ENCODE results near the gene RMI2. TPM values are rescaled to one million over a fixed set of nuclear protein-coding genes. Genes with fewer than 3 reads are reported as not detected.

The RMI2 gene
- total and polyA plus RNA-seq, 8 donors: 0.35 to 3.2 (median 1.2) TPM

GRCh38 chr16:11320170-11320569 is 25.1 kb upstream of the RMI2 start:
- H3K4me3 ChIP-seq: no peak overlapping the region
- no peaks in the 10 kb centered on the region for H3K36me3 ChIP-seq
- no peak overlapping the region for H3K27ac ChIP-seq
- DNase-seq (no peak), ATAC-seq (no peak), FAIRE-seq (no peak)
- intact Hi-C loops (cut with DNase I): no loop called here
- WGBS, 2 donors: 80 to 81% methylated on average over 10 of the region's 10 CpGs
- no peaks in the 10 kb centered on the region for H3K4me1 ChIP-seq
- H3K27me3 ChIP-seq: no peaks in the 10 kb centered on the region
- no peak for TF ChIP-seq CTCF (IDR thresholded peaks at IDR 0.05)
- no peaks in the 10 kb centered on the region for H3K9me3 ChIP-seq

DNA sequence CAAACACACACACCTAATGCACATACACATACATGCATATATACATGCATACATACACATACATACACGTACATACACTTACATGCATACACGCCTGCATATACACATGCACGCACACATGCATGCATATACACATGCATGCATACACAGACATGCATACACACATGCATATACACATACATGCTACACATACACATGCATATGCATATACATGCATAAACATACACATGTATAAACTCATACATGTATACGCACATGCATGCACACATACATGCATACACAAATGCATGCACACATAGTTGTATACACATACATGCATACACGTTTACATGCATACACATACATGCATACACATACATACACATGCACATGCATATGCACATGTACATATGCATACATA is 23.6 kb upstream of the RMI2 start:
- no peaks in the 10 kb centered on the region for H3K9me3 ChIP-seq
- FAIRE-seq: no peak
- H3K36me3 ChIP-seq: no peaks in the 10 kb centered on the region
- 67 to 81% methylated on average over 5 of the region's 5 CpGs for WGBS, 2 donors
- DNase-seq: no peak
- no peak overlapping the region for H3K27ac ChIP-seq
- intact Hi-C loops (cut with DNase I): no loop called here
- TF ChIP-seq CTCF (IDR thresholded peaks at IDR 0.05): no peak
- H3K4me3 ChIP-seq: no peak overlapping the region
- H3K27me3 ChIP-seq: no peaks in the 10 kb centered on the region
- no peaks in the 10 kb centered on the region for H3K4me1 ChIP-seq
- no peak for ATAC-seq

GRCh38 chr16:11322823-11323222 is 22.4 kb upstream of the RMI2 start:
- H3K9me3 ChIP-seq: no peaks in the 10 kb centered on the region
- ATAC-seq (no peak), DNase-seq (no peak), FAIRE-seq (no peak)
- intact Hi-C loops (cut with DNase I): no loop called here
- no peak overlapping the region for H3K27ac ChIP-seq
- no peaks in the 10 kb centered on the region for H3K4me1 ChIP-seq
- no peak for TF ChIP-seq CTCF (IDR thresholded peaks at IDR 0.05)
- H3K4me3 ChIP-seq: no peak overlapping the region
- WGBS, 2 donors: 71 to 77% methylated on average over 3 of the region's 3 CpGs
- H3K27me3 ChIP-seq: no peaks in the 10 kb centered on the region
- no peaks in the 10 kb centered on the region for H3K36me3 ChIP-seq

DNA sequence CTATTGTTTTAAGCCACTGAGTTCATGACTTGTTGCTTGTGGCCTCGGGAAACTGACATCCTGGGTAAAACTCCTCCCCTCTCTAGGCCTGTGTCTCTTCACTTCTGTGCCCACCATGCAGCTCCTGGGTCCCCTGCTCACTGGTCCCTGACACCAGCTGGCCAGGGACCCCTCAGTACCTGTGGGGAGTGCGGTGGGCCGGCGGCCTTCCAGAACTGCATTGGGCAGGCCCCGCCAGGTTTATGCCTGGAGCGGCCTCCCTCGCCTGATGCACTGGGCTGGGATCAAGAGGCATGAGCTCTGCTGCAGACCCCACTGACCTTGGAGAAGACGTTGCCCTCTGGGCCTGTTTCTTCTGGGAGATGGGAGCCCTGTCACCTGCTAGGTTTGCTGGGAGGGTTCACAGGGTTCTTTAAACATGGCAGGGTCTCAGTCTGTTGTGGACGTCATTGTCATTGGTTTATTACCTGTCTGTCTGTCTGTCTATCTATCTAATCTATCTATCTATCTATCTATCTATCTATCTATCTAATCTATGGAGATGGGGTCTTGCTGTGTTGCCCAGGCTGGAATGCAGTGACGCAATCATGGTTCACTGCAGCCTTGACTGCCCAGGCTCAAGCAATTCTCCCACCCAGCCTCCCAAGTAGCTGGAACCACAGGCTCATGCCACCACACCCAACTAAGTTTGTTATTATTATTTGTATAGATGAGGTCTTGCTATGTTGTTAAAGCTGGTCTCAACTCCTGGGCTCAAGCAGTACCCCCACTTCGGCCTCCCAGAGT is 21.5 kb upstream of the RMI2 start:
- FAIRE-seq: no peak
- DNase-seq: no peak
- H3K36me3 ChIP-seq: no peaks in the 10 kb centered on the region
- ATAC-seq: no peak
- H3K27me3 ChIP-seq: no peaks in the 10 kb centered on the region
- WGBS, 2 donors: 87 to 89% methylated on average over 11 of the region's 11 CpGs
- no peak overlapping the region for H3K4me3 ChIP-seq
- H3K4me1 ChIP-seq: no peaks in the 10 kb centered on the region
- H3K27ac ChIP-seq: no peak overlapping the region
- intact Hi-C loops (cut with DNase I): no loop called here
- no peaks in the 10 kb centered on the region for H3K9me3 ChIP-seq
- TF ChIP-seq CTCF (IDR thresholded peaks at IDR 0.05): no peak

- WGBS, 2 donors: 75 to 86% methylated on average over 10 of the region's 10 CpGs
- no peak for TF ChIP-seq CTCF (IDR thresholded peaks at IDR 0.05)
- no peak for ATAC-seq
- intact Hi-C loops (cut with DNase I): no loop called here
- no peak for DNase-seq
- no peaks in the 10 kb centered on the region for H3K9me3 ChIP-seq
- H3K4me1 ChIP-seq: no peaks in the 10 kb centered on the region
- no peaks in the 10 kb centered on the region for H3K36me3 ChIP-seq
- FAIRE-seq: no peak
- no peak overlapping the region for H3K27ac ChIP-seq
- no peak overlapping the region for H3K4me3 ChIP-seq
- H3K27me3 ChIP-seq: no peaks in the 10 kb centered on the region
These were observed 19.7 kb upstream of the RMI2 start for GRCh38 chr16:11325404-11326083.
